K562 (cell line): Measurements from ENCODE around the gene HIVEP3. TPM values are rescaled to one million over a fixed set of nuclear protein-coding genes. Genes with fewer than 3 reads are reported as not detected.

Source experiments
- ATAC-seq: fragments of 200-7000 bp; cut with Tn5 transposase; 3 replicates; pipeline ENCODE4 v1.9.1; 2020; ENCODE audit warnings: moderate library complexity
- BruUV-seq: library from RNA; stranded (reverse); fragments of 400-500 nt; replicated peaks from 2 replicates; lab custom pipeline; 2021; lab: Mats Ljungman, UMichigan
- CTCF ChIA-PET: fragments of 300-600 bp; formaldehyde crosslinking; extraction: SDS; loops from one replicate; lab custom pipeline; 2021; ENCODE audit warnings: low intra/inter-chr PET ratio; lab: Yijun Ruan, JAX
- POLR2A ChIA-PET: fragments of 300-600, 350-650 bp; sonication (Branson Sonifier 250); formaldehyde crosslinking; extraction: SDS; loops from one replicate; lab custom pipeline; 2021; ENCODE audit warnings: antibody characterized with exemption, inconsistent platforms; lab: Yijun Ruan, JAX
- DNase-seq, 4 experiments: peaks; one replicate each; pipeline versions ENCODE4 v3.0.0 to v3.0.0-alpha.2; 2011 to 2018; ENCODE audit warnings: low spot score in 3 of 4, mixed read lengths in 3 of 4; ENCODE audit errors: extremely low read depth in 1 of 4
- FAIRE-seq: peaks from 2 replicates; lab custom pipeline; 2011; peaks lifted over from hg19 to GRCh38; lab: Jason Lieb, UNC
- H2AFZ ChIP-seq: 2 replicates; pipeline ENCODE4 v1.6.0; 2011; ENCODE audit warnings: low read depth, low read length, control low read depth, inconsistent platforms
- H3K27ac ChIP-seq: fragments of 200-600 bp; 3 replicates; pipeline ENCODE4 v1.8.0; 2011; ENCODE audit warnings: low read depth, mild to moderate bottlenecking, control low read depth, inconsistent platforms, low read length, moderate library complexity, mixed read lengths; ENCODE audit errors: extremely low read depth
- H3K27me3 ChIP-seq, 2 experiments: fragments of 300-600 bp in 1 of 2; 2 replicates in 1 of 2; 3 replicates in 1 of 2; pipeline versions ENCODE4 v1.6.0 to v1.8.0; 2011; ENCODE audit warnings: inconsistent platforms in 2 of 2, low read length in 2 of 2, mild to moderate bottlenecking in 1 of 2, mixed read lengths in 1 of 2, moderate library complexity in 1 of 2; ENCODE audit not compliant: control insufficient read depth in 2 of 2, insufficient read depth in 2 of 2
- H3K36me3 ChIP-seq: fragments of 300-600 bp; 3 replicates; pipeline ENCODE4 v1.8.0; 2011; ENCODE audit warnings: mild to moderate bottlenecking, low read length, inconsistent platforms; ENCODE audit not compliant: control insufficient read depth, insufficient read depth
- H3K4me1 ChIP-seq, 2 experiments: fragments of 200-600 bp in 1 of 2; replicated peaks in 1 of 2; 2 replicates in 1 of 2; 3 replicates in 1 of 2; pipeline versions ENCODE4 v1.5.1 to v1.8.0; 2011; ENCODE audit warnings: inconsistent platforms in 2 of 2, low read length in 2 of 2, mild to moderate bottlenecking in 1 of 2, mixed read lengths in 1 of 2, moderate library complexity in 1 of 2; ENCODE audit not compliant: control insufficient read depth in 2 of 2, insufficient read depth in 2 of 2
- H3K4me2 ChIP-seq: 2 replicates; pipeline ENCODE4 v1.6.1; 2011; ENCODE audit warnings: low read length, control low read depth, inconsistent platforms, mixed read lengths; ENCODE audit not compliant: insufficient read depth
- H3K4me3 ChIP-seq: fragments of 200-600 bp; sonication (generic), shearing (Covaris generic); 2 replicates; pipeline ENCODE4 v1.5.1; 2016; ENCODE audit warnings: control low read depth, inconsistent platforms
- H3K79me2 ChIP-seq: fragments of 200-600 bp; 3 replicates; pipeline ENCODE4 v1.8.0; 2011; ENCODE audit warnings: low read length, inconsistent platforms; ENCODE audit not compliant: control insufficient read depth, insufficient read depth
- H3K9ac ChIP-seq, 2 experiments: 2 replicates each; pipeline versions ENCODE4 v1.6.0 to v1.6.1; 2011; ENCODE audit warnings: low read depth in 2 of 2, low read length in 2 of 2, control low read depth in 1 of 2, inconsistent platforms in 1 of 2, mild to moderate bottlenecking in 1 of 2, mixed read lengths in 1 of 2; ENCODE audit not compliant: insufficient read depth in 1 of 2
- H3K9me1 ChIP-seq: one replicate; pipeline ENCODE4 v1.6.0; 2011; ENCODE audit warnings: inconsistent platforms, mild to moderate bottlenecking, low read length, moderate library complexity; ENCODE audit not compliant: control insufficient read depth, insufficient read depth
- H3K9me3 ChIP-seq: replicated peaks from 2 replicates; pipeline ENCODE4 v1.5.1; 2011; ENCODE audit warnings: low read depth, low read length, inconsistent platforms; ENCODE audit not compliant: control insufficient read depth, insufficient read depth
- H4K20me1 ChIP-seq: replicated peaks from 2 replicates; pipeline ENCODE4 v1.6.1; 2011; ENCODE audit warnings: low read length, inconsistent platforms, mixed read lengths; ENCODE audit not compliant: control insufficient read depth, insufficient read depth
- MCM3 ChIP-seq: fragments of 450-650 bp; IDR thresholded peaks from 2 replicates; pipeline ENCODE4 v1.6.1; 2016
- TEAD4 ChIP-seq, 2 experiments: sonication (generic) in 1 of 2; formaldehyde crosslinking in 1 of 2; IDR thresholded peaks; 2 replicates each; pipeline versions ENCODE4 v1.6.1 to v1.8.0; 2012 to 2022; ENCODE audit warnings: borderline replicate concordance in 1 of 2, inconsistent platforms in 1 of 2, low read length in 1 of 2, mild to moderate bottlenecking in 1 of 2, missing genetic modification reagents in 1 of 2
- ZNF354B ChIP-seq: fragments of 250-450 bp; sonication (Bioruptor Pico); IDR thresholded peaks from 2 replicates; pipeline ENCODE4 v1.4.0; 2020
- WGBS: fragments of 100-300 bp; shearing (Covaris generic); methylation state at CpG from one replicate; pipeline ENCODE4 v1.1.6; 2016; ENCODE audit warnings: low coverage, mixed read lengths; ENCODE audit not compliant: insufficient coverage; ENCODE audit errors: missing lambda C conversion rate; 5-methylcytosine and 5-hydroxymethylcytosine counted together
- in situ Hi-C: fragments of 300-500 bp; cut with MboI; formaldehyde crosslinking; loops from 4 replicates; pipeline ENCODE4 v1.15.0; 2018; ENCODE audit warnings: inconsistent platforms, mixed read lengths
- intact Hi-C: fragments of 100-400 bp; cut with micrococcal nuclease; formaldehyde crosslinking; loops from 2 replicates; pipeline ENCODE4 v1.14.2; 2022
- polyA plus RNA-seq, 8 experiments: library from polyadenylated mRNA; depleted of rRNA in 4 of 8; stranded (reverse) in 5 of 8; unstranded in 3 of 8; fragments of >200 nt; fragmentation: Nextera tagmentation in 2 of 8; fragmentation: Illumina TruSeq in 1 of 8; extraction: Ambion mirVana in 2 of 8; extraction: Trizol in 1 of 8; gene quantifications; 2 replicates each; pipeline versions ENCODE4 v1.2.1 to v1.2.3, GENCODE V29; 2011 to 2014; ENCODE audit warnings: inconsistent platforms in 1 of 8, missing spikeins in 1 of 8
- total RNA-seq, 7 experiments: library from RNA; depleted of rRNA in 6 of 7; stranded (reverse); fragments of >200 nt in 6 of 7; fragmentation: Illumina TruSeq in 2 of 7; extraction: Trizol in 2 of 7; gene quantifications; 2 replicates each; pipeline versions ENCODE4 v1.2.1 to v1.2.3, GENCODE V29; 2011 to 2021; ENCODE audit warnings: low replicate concordance in 1 of 7

The HIVEP3 gene
- total and polyA plus RNA-seq, 9 of the 15 experiments (the other 6 are each of a cell fraction or from before 2014, with no cell fraction given) = 0.09 to 0.58 (median 0.34) TPM; not detected in 1

GRCh38 chr1:41547781-41548560, 370.8 kb downstream of the HIVEP3 start:
- POLR2A ChIA-PET = no interaction called here
- CTCF ChIA-PET = no interaction called here
- WGBS = 2% methylated on average over 7 of the region's 7 CpGs
- no peak overlapping the region for H3K4me2 ChIP-seq
- in situ Hi-C loops (no loop called here), intact Hi-C loops (no loop called here)
- DNase-seq (no peak), FAIRE-seq (no peak)
- H4K20me1 ChIP-seq = no peaks in the 10 kb centered on the region
- no TSS peak for BruUV-seq
- H3K36me3 ChIP-seq = no peaks in the 10 kb centered on the region
- H3K9me3 ChIP-seq = no peaks in the 10 kb centered on the region; the same call in 1 of the 2 replicates
- H3K4me1 ChIP-seq = no peaks in the 10 kb centered on the region
- no peak overlapping the region for H3K9ac ChIP-seq
- H3K4me3 ChIP-seq = no peak overlapping the region
- H3K79me2 ChIP-seq = no peaks in the 10 kb centered on the region
- TF ChIP-seq ZNF354B (CRISPR knock-in tag) (no peak), TEAD4 (IDR thresholded peaks at IDR 0.05; ENCODE audit: low read length) (no peak), TEAD4 (CRISPR knock-in tag; IDR thresholded peaks at IDR 0.05; ENCODE audit: borderline replicate concordance) (no peak)
- TF ChIP-seq, all 486 proteins: peak for 0
- no peak overlapping the region for H3K27ac ChIP-seq
- H3K27me3 ChIP-seq = peaks cover under 1 to 2% of the 10 kb centered on the region in 2 experiments; a peak in 1 of 5 replicates
- H2AFZ ChIP-seq = no peak overlapping the region
- ATAC-seq = no peak
- no peaks in the 10 kb centered on the region for H3K9me1 ChIP-seq

GRCh38 chr1:41547336-41547735, 371.4 kb downstream of the HIVEP3 start:
- no TSS peak for BruUV-seq
- TF ChIP-seq MCM3 = no peak

More at GRCh38 chr1:41547336-41547735, 371.4 kb downstream of the HIVEP3 start:
- H3K27ac ChIP-seq = no peak overlapping the region
- H3K4me1 ChIP-seq = no peaks in the 10 kb centered on the region
- no peak for ATAC-seq
- H3K4me3 ChIP-seq = no peak overlapping the region
- no peaks in the 10 kb centered on the region for H3K36me3 ChIP-seq
- H3K9ac ChIP-seq = no peak overlapping the region; a peak in 1 of 4 replicates
- ChIA-PET CTCF (no interaction called here), POLR2A (interaction anchor here (0.6 kb wide), 1 partner anchor 167 kb away, joined by 3 read pairs; no protein-coding TSS in a partner anchor)
- 3% methylated on average over 6 of the region's 6 CpGs for WGBS
- no peak for DNase-seq
- no peaks in the 10 kb centered on the region for H4K20me1 ChIP-seq
- H3K9me1 ChIP-seq = no peaks in the 10 kb centered on the region
- H3K9me3 ChIP-seq = no peaks in the 10 kb centered on the region; the same call in 1 of the 2 replicates
- intact Hi-C loops = no loop called here
- H2AFZ ChIP-seq = no peak overlapping the region
- in situ Hi-C loops = no loop called here
- H3K4me2 ChIP-seq = no peak overlapping the region
- no peaks in the 10 kb centered on the region for H3K79me2 ChIP-seq
- no peak for FAIRE-seq
- peaks cover 2 to 7% of the 10 kb centered on the region in 2 experiments; a peak in 1 of 5 replicates for H3K27me3 ChIP-seq
